Mesenchymal stem cell (in vitro differentiated cells and primary cell): ENCODE results near the gene PTRHD1.

Experiments used
- DNase-seq: peaks from one replicate; pipeline ENCODE4 v3.0.0-alpha.2; 2013
- H2AFZ ChIP-seq: one replicate; pipeline ENCODE4 v1.6.1; 2013; ENCODE audit warnings: low read depth, mild to moderate bottlenecking, control low read depth, inconsistent platforms, low read length, moderate library complexity
- H2AK5ac ChIP-seq: 2 replicates; pipeline ENCODE4 v1.6.1; 2013; ENCODE audit warnings: low read length, moderate library complexity, mild to moderate bottlenecking, inconsistent platforms; ENCODE audit not compliant: severe bottlenecking
- H2BK120ac ChIP-seq: one replicate; pipeline ENCODE4 v1.6.1; 2013; ENCODE audit warnings: low read depth, mild to moderate bottlenecking, inconsistent platforms, low read length, moderate library complexity
- H2BK12ac ChIP-seq, 2 experiments: one replicate each; pipeline ENCODE4 v1.6.1; 2013; ENCODE audit warnings: inconsistent platforms in 2 of 2, low read length in 2 of 2, mild to moderate bottlenecking in 2 of 2, moderate library complexity in 2 of 2, control low read depth in 1 of 2
- H2BK15ac ChIP-seq: one replicate; pipeline ENCODE4 v1.6.1; 2013; ENCODE audit warnings: mild to moderate bottlenecking, low read depth, inconsistent platforms; ENCODE audit not compliant: poor library complexity, severe bottlenecking
- H2BK5ac ChIP-seq: 2 replicates; pipeline ENCODE4 v1.6.1; 2013; ENCODE audit warnings: low read depth, mild to moderate bottlenecking, low read length, control low read depth, inconsistent platforms; ENCODE audit not compliant: poor library complexity, severe bottlenecking
- H3K14ac ChIP-seq, 2 experiments: one replicate each; pipeline ENCODE4 v1.6.1; 2013; ENCODE audit warnings: inconsistent platforms in 2 of 2, low read length in 2 of 2, control low read depth in 1 of 2, mild to moderate bottlenecking in 1 of 2, moderate library complexity in 1 of 2
- H3K18ac ChIP-seq, 2 experiments: one replicate each; pipeline ENCODE4 v1.6.1; 2013; ENCODE audit warnings: inconsistent platforms in 2 of 2, low read length in 2 of 2, control low read depth in 1 of 2, low read depth in 1 of 2, mild to moderate bottlenecking in 1 of 2
- H3K23ac ChIP-seq, 2 experiments: one replicate each; pipeline ENCODE4 v1.6.1; 2013; ENCODE audit warnings: inconsistent platforms in 2 of 2, low read length in 2 of 2, mild to moderate bottlenecking in 2 of 2, moderate library complexity in 2 of 2, control low read depth in 1 of 2
- H3K27ac ChIP-seq: 2 replicates; pipeline ENCODE4 v1.5.1; 2013; ENCODE audit warnings: mild to moderate bottlenecking, moderate library complexity, low read length, control low read depth, inconsistent platforms; ENCODE audit not compliant: poor library complexity, severe bottlenecking
- H3K27me3 ChIP-seq, 2 experiments: 2 replicates each; pipeline versions ENCODE4 v1.6.1 to v1.7.0; 2013; ENCODE audit warnings: low read length in 2 of 2, mild to moderate bottlenecking in 2 of 2, moderate library complexity in 2 of 2, control low read depth in 1 of 2, inconsistent platforms in 1 of 2; ENCODE audit not compliant: control insufficient read depth in 1 of 2, insufficient read depth in 1 of 2
- H3K36me3 ChIP-seq, 2 experiments: 2 replicates each; pipeline versions ENCODE4 v1.6.1 to v1.7.0; 2013; ENCODE audit warnings: low read length in 2 of 2, control low read depth in 1 of 2, inconsistent platforms in 1 of 2, low read depth in 1 of 2, mild to moderate bottlenecking in 1 of 2; ENCODE audit not compliant: insufficient read depth in 2 of 2, control insufficient read depth in 1 of 2
- H3K4ac ChIP-seq, 2 experiments: one replicate each; pipeline ENCODE4 v1.6.1; 2013; ENCODE audit warnings: inconsistent platforms in 2 of 2, low read length in 2 of 2, mild to moderate bottlenecking in 2 of 2, moderate library complexity in 2 of 2, control low read depth in 1 of 2, low read depth in 1 of 2
- H3K4me1 ChIP-seq: 2 replicates; pipeline ENCODE4 v1.6.1; 2013; ENCODE audit warnings: low read depth, low read length, control low read depth; ENCODE audit not compliant: control insufficient read depth, insufficient read depth
- H3K4me2 ChIP-seq: 2 replicates; pipeline ENCODE4 v1.6.1; 2013; ENCODE audit warnings: low read length, mild to moderate bottlenecking, inconsistent platforms; ENCODE audit not compliant: poor library complexity, severe bottlenecking
- H3K4me3 ChIP-seq, 2 experiments: 2 replicates each; pipeline versions ENCODE4 v1.5.1 to v1.7.0; 2013; ENCODE audit warnings: low read length in 2 of 2, mild to moderate bottlenecking in 2 of 2, control low read depth in 1 of 2, low read depth in 1 of 2; ENCODE audit not compliant: insufficient read depth in 1 of 2
- H3K79me1 ChIP-seq: replicated peaks from 2 replicates; pipeline ENCODE4 v1.6.1; 2013; ENCODE audit warnings: mild to moderate bottlenecking, control low read depth, low read length, inconsistent platforms; ENCODE audit not compliant: poor library complexity, severe bottlenecking
- H3K9ac ChIP-seq: 2 replicates; pipeline ENCODE4 v1.7.0; 2013; ENCODE audit warnings: mild to moderate bottlenecking, low read length, moderate library complexity
- H3K9me3 ChIP-seq: 2 replicates; pipeline ENCODE4 v1.7.0; 2013; ENCODE audit warnings: mild to moderate bottlenecking, low read length; ENCODE audit not compliant: control insufficient read depth
- H4K8ac ChIP-seq: one replicate; pipeline ENCODE4 v1.6.1; 2013; ENCODE audit warnings: inconsistent platforms, mild to moderate bottlenecking, low read length, moderate library complexity
- H4K91ac ChIP-seq: one replicate; pipeline ENCODE4 v1.6.1; 2013; ENCODE audit warnings: mild to moderate bottlenecking, low read length, inconsistent platforms
- WGBS: methylation state at CpG from one replicate; pipeline ENCODE4 v1.1.7; 2013; ENCODE audit warnings: mixed read lengths; 5-methylcytosine and 5-hydroxymethylcytosine counted together

The PTRHD1 gene

DNA sequence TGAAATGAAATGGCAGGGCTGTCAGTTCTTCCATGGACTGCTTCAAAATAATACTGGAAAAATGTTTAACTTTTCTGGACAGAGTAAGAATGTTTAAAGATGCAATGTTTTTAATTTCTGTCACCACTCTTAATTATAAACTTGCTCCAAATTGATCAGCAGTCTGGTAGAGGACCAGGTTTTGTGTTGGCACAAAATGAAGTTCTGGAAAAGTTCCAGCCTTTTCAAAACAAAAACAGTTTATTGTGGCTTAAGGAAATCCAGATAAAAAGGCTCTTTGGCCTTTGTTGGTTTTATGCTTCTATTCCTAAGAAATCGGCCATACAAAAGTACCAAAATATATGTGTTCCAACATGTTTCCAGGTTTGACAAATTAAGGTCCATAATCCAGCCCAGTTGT lies 48.8 kb downstream of the PTRHD1 start:
- Histone ChIP-seq H3K27me3 (no peaks in the 10 kb centered on the region), H3K36me3 (peaks cover 5 to 38% of the 10 kb centered on the region in 2 experiments), H3K4me1 (no peaks in the 10 kb centered on the region), H2BK5ac (no peak overlapping the region), H2BK120ac (no peak overlapping the region), H4K91ac (no peak overlapping the region), H3K18ac (no peak overlapping the region), H2BK15ac (no peak overlapping the region), H3K4me3 (no peak overlapping the region), H3K4ac (no peak overlapping the region), H3K79me1 (no peaks in the 10 kb centered on the region), H3K9me3 (no peaks in the 10 kb centered on the region), H3K23ac (no peak overlapping the region), H2BK12ac (no peak overlapping the region), H4K8ac (no peak overlapping the region), H2AK5ac (no peak overlapping the region), H2AFZ (no peak overlapping the region), H3K9ac (no peak overlapping the region), H3K14ac (no peak overlapping the region), H3K4me2 (no peak overlapping the region), H3K27ac (no peak overlapping the region)
- no CpG with 5 or more reads among the region's 1 CpG for WGBS
- no peak for DNase-seq

- Histone ChIP-seq H2AK5ac (no peak overlapping the region), H3K9ac (no peak overlapping the region), H3K27ac (no peak overlapping the region), H4K91ac (no peak overlapping the region), H2BK12ac (no peak overlapping the region), H2BK120ac (no peak overlapping the region), H2BK15ac (no peak overlapping the region), H3K36me3 (peaks cover 5 to 40% of the 10 kb centered on the region in 2 experiments), H3K18ac (no peak overlapping the region), H3K23ac (no peak overlapping the region), H4K8ac (no peak overlapping the region), H3K4me1 (no peaks in the 10 kb centered on the region), H3K27me3 (no peaks in the 10 kb centered on the region), H3K79me1 (no peaks in the 10 kb centered on the region), H3K9me3 (no peaks in the 10 kb centered on the region), H3K4ac (no peak overlapping the region), H3K4me2 (no peak overlapping the region), H3K14ac (no peak overlapping the region), H2BK5ac (no peak overlapping the region), H3K4me3 (no peak overlapping the region), H2AFZ (no peak overlapping the region)
- 87% methylated on average over 2 of the region's 3 CpGs for WGBS
- no peak for DNase-seq
Observed at GRCh38 chr2:24743924-24744323, 49.3 kb downstream of the PTRHD1 start.

DNA sequence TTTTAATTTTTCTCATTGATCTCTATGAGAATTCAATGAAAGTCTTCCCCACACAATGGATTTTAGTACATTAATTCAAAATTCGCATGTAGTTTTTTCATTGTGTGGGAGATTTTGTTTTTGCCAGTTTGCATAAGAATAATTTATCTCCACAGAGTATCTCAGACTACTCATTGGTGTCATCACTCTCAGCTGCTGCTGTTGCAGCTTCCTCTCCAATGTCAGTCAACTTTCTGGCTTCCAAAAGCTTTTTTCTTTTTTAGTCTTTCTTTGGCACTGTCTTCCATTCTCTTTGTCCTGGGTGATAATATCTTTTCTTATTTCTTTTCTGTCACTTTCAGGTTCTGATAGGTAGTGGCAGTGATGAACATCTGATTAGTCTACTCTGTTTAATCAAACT lies 50.5 kb downstream of the PTRHD1 start:
- no peak overlapping the region for H3K23ac ChIP-seq
- no peak overlapping the region for H2BK12ac ChIP-seq
- H3K36me3 ChIP-seq: peaks cover 5 to 40% of the 10 kb centered on the region in 2 experiments
- WGBS: no CpG with 5 or more reads among the region's 1 CpG
- H2BK5ac ChIP-seq: no peak overlapping the region
- no peak overlapping the region for H3K14ac ChIP-seq
- no peak overlapping the region for H3K27ac ChIP-seq
- no peak overlapping the region for H4K8ac ChIP-seq
- H2BK15ac ChIP-seq: no peak overlapping the region
- no peaks in the 10 kb centered on the region for H3K79me1 ChIP-seq
- no peak overlapping the region for H2AFZ ChIP-seq
- no peak overlapping the region for H3K4ac ChIP-seq
- H3K4me2 ChIP-seq: no peak overlapping the region
- H4K91ac ChIP-seq: no peak overlapping the region
- H3K27me3 ChIP-seq: no peaks in the 10 kb centered on the region
- H3K18ac ChIP-seq: no peak overlapping the region
- no peak overlapping the region for H2BK120ac ChIP-seq
- no peak overlapping the region for H3K4me3 ChIP-seq
- no peak for DNase-seq
- H3K9me3 ChIP-seq: no peaks in the 10 kb centered on the region
- H2AK5ac ChIP-seq: no peak overlapping the region
- no peak overlapping the region for H3K9ac ChIP-seq
- no peaks in the 10 kb centered on the region for H3K4me1 ChIP-seq

GRCh38 chr2:24740142-24740541 lies 53.0 kb downstream of the PTRHD1 start:
- no peaks in the 10 kb centered on the region for H3K4me1 ChIP-seq
- H3K36me3 ChIP-seq: peaks cover 5 to 29% of the 10 kb centered on the region in 2 experiments
- no peaks in the 10 kb centered on the region for H3K9me3 ChIP-seq
- H3K4me2 ChIP-seq: no peak overlapping the region
- H3K4me3 ChIP-seq: no peak overlapping the region
- WGBS: no CpG with 5 or more reads among the region's 1 CpG
- no peak overlapping the region for H4K91ac ChIP-seq
- no peak overlapping the region for H2BK120ac ChIP-seq
- H4K8ac ChIP-seq: no peak overlapping the region
- no peak overlapping the region for H3K4ac ChIP-seq
- no peak overlapping the region for H2BK15ac ChIP-seq
- H2BK12ac ChIP-seq: no peak overlapping the region
- H2AK5ac ChIP-seq: no peak overlapping the region
- no peak overlapping the region for H2AFZ ChIP-seq
- H3K18ac ChIP-seq: no peak overlapping the region
- H3K9ac ChIP-seq: no peak overlapping the region
- H3K79me1 ChIP-seq: no peaks in the 10 kb centered on the region
- no peak overlapping the region for H3K27ac ChIP-seq
- H2BK5ac ChIP-seq: no peak overlapping the region
- H3K14ac ChIP-seq: no peak overlapping the region
- H3K27me3 ChIP-seq: no peaks in the 10 kb centered on the region
- no peak for DNase-seq
- H3K23ac ChIP-seq: no peak overlapping the region
